Measurements from ENCODE around the gene CFAP251.

CFAP251 gene

GRCh38 chr12:122051231-122051876 lies 133.0 kb downstream of the CFAP251 start:
- H3K4me3 ChIP-seq (ENCODE audit: low read depth, low read length): no peak overlapping the region
- TF ChIP-seq, protein P1, sequence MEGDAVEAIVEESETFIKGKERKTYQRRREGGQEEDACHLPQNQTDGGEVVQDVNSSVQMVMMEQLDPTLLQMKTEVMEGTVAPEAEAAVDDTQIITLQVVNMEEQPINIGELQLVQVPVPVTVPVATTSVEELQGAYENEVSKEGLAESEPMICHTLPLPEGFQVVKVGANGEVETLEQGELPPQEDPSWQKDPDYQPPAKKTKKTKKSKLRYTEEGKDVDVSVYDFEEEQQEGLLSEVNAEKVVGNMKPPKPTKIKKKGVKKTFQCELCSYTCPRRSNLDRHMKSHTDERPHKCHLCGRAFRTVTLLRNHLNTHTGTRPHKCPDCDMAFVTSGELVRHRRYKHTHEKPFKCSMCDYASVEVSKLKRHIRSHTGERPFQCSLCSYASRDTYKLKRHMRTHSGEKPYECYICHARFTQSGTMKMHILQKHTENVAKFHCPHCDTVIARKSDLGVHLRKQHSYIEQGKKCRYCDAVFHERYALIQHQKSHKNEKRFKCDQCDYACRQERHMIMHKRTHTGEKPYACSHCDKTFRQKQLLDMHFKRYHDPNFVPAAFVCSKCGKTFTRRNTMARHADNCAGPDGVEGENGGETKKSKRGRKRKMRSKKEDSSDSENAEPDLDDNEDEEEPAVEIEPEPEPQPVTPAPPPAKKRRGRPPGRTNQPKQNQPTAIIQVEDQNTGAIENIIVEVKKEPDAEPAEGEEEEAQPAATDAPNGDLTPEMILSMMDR (IDR thresholded peaks at IDR 0.05; ENCODE audit: low read depth, low read length): no peak
- no peak for DNase-seq (ENCODE audit: low read depth, low spot score)
- in situ Hi-C loops (cut with HindIII; ENCODE audit: low sequenced_read_pairs): no loop called here

- DNase-seq (ENCODE audit: low read depth, low spot score): no peak
- H3K4me3 ChIP-seq (ENCODE audit: low read depth, low read length): no peak overlapping the region
- TF ChIP-seq, protein P1 (IDR thresholded peaks at IDR 0.05; ENCODE audit: low read depth, low read length): no peak
- in situ Hi-C loops (cut with HindIII; ENCODE audit: low sequenced_read_pairs): no loop called here
These were observed 133.9 kb downstream of the CFAP251 start for GRCh38 chr12:122052285-122052684.

Data from astrocyte of the spinal cord (primary cell).